Glutamatergic neuron (in vitro differentiated cells): ENCODE data around the gene MBOAT1. TPM values are rescaled to one million over a fixed set of nuclear protein-coding genes. Genes with fewer than 3 reads are reported as not detected.
"Not testable (repeated sequence)": the region's sequence is repeated elsewhere in the genome, so short reads cannot be mapped to it uniquely, and the experiment has no call there.

Experiments used
- DNase-seq: peaks from one replicate; pipeline ENCODE4 v3.0.0; 2022
- H3K27ac Mint-ChIP-seq: one replicate; pipeline ENCODE4 v1.8.0; 2020; ENCODE audit warnings: mild to moderate bottlenecking, mixed read lengths, inconsistent platforms; ENCODE audit not compliant: unreplicated experiment
- H3K27me3 Mint-ChIP-seq: one replicate; pipeline ENCODE4 v1.8.0; 2020; ENCODE audit warnings: mild to moderate bottlenecking, moderate library complexity, mixed read lengths, inconsistent platforms; ENCODE audit not compliant: unreplicated experiment
- H3K36me3 Mint-ChIP-seq: one replicate; pipeline ENCODE4 v1.8.0; 2020; ENCODE audit warnings: mild to moderate bottlenecking, mixed read lengths, inconsistent platforms; ENCODE audit not compliant: unreplicated experiment
- H3K4me1 Mint-ChIP-seq: one replicate; pipeline ENCODE4 v1.8.0; 2020; ENCODE audit warnings: mild to moderate bottlenecking, low read depth, mixed read lengths, inconsistent platforms; ENCODE audit not compliant: unreplicated experiment
- H3K4me3 Mint-ChIP-seq: one replicate; pipeline ENCODE4 v1.8.0; 2020; ENCODE audit warnings: mild to moderate bottlenecking, mixed read lengths, inconsistent platforms; ENCODE audit not compliant: unreplicated experiment
- H3K9me3 Mint-ChIP-seq: one replicate; pipeline ENCODE4 v1.8.0; 2020; ENCODE audit warnings: mild to moderate bottlenecking, moderate library complexity, mixed read lengths, inconsistent platforms; ENCODE audit not compliant: unreplicated experiment
- total RNA-seq: library from RNA; stranded (reverse); fragmentation: NEBNext Ultra II Directional; extraction: Animal tissue kit (Norgen Biotek cat#: 25700); gene quantifications from one replicate; pipeline ENCODE4 v1.2.1, GENCODE V29; 2021; ENCODE audit not compliant: unreplicated experiment
- TF ChIP-seq, protein P1 (sequence below): fragments of 200-600 bp; sonication (generic); IDR thresholded peaks from one replicate; pipeline ENCODE4 v1.5.0; 2021; ENCODE audit not compliant: partially characterized antibody, unreplicated experiment

The MBOAT1 gene
- total RNA-seq, 1 donor from 2014 or later, result not detected

GRCh38 chr6:20142866-20143265 lies 69.4 kb downstream of the MBOAT1 start:
- no peaks in the 10 kb centered on the region for H3K4me1 Mint-ChIP-seq
- TF ChIP-seq, protein P1, sequence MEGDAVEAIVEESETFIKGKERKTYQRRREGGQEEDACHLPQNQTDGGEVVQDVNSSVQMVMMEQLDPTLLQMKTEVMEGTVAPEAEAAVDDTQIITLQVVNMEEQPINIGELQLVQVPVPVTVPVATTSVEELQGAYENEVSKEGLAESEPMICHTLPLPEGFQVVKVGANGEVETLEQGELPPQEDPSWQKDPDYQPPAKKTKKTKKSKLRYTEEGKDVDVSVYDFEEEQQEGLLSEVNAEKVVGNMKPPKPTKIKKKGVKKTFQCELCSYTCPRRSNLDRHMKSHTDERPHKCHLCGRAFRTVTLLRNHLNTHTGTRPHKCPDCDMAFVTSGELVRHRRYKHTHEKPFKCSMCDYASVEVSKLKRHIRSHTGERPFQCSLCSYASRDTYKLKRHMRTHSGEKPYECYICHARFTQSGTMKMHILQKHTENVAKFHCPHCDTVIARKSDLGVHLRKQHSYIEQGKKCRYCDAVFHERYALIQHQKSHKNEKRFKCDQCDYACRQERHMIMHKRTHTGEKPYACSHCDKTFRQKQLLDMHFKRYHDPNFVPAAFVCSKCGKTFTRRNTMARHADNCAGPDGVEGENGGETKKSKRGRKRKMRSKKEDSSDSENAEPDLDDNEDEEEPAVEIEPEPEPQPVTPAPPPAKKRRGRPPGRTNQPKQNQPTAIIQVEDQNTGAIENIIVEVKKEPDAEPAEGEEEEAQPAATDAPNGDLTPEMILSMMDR, result no peak
- no peaks in the 10 kb centered on the region for H3K9me3 Mint-ChIP-seq
- DNase-seq, result no peak
- H3K27ac Mint-ChIP-seq, result no peak overlapping the region
- H3K27me3 Mint-ChIP-seq, result no peaks in the 10 kb centered on the region
- H3K4me3 Mint-ChIP-seq, result no peak overlapping the region
- H3K36me3 Mint-ChIP-seq, result no peaks in the 10 kb centered on the region

DNA sequence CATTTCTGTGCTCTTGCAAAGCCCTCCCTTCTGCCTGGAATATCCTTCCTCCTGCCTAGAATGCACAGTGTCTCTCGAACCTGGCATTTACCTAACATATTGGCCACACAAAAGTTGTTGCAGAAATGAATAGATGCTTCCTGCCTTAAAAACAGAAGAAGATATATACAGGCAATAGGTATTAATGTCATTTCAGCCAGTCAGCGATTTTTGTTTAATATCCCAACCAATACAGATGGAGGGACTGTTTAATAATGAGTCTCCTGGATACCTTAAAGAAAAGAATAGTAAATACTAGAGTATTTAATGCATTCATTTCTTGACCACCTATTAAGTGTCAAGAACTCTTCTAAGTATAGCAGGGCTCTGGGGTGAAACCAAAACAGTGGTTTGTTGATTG lies 70.3 kb downstream of the MBOAT1 start:
- DNase-seq, result no peak
- no peaks in the 10 kb centered on the region for H3K9me3 Mint-ChIP-seq
- no peak overlapping the region for H3K27ac Mint-ChIP-seq
- no peaks in the 10 kb centered on the region for H3K4me1 Mint-ChIP-seq
- H3K4me3 Mint-ChIP-seq, result no peak overlapping the region
- no peaks in the 10 kb centered on the region for H3K27me3 Mint-ChIP-seq
- TF ChIP-seq, protein P1, result no peak
- H3K36me3 Mint-ChIP-seq, result no peaks in the 10 kb centered on the region

DNA sequence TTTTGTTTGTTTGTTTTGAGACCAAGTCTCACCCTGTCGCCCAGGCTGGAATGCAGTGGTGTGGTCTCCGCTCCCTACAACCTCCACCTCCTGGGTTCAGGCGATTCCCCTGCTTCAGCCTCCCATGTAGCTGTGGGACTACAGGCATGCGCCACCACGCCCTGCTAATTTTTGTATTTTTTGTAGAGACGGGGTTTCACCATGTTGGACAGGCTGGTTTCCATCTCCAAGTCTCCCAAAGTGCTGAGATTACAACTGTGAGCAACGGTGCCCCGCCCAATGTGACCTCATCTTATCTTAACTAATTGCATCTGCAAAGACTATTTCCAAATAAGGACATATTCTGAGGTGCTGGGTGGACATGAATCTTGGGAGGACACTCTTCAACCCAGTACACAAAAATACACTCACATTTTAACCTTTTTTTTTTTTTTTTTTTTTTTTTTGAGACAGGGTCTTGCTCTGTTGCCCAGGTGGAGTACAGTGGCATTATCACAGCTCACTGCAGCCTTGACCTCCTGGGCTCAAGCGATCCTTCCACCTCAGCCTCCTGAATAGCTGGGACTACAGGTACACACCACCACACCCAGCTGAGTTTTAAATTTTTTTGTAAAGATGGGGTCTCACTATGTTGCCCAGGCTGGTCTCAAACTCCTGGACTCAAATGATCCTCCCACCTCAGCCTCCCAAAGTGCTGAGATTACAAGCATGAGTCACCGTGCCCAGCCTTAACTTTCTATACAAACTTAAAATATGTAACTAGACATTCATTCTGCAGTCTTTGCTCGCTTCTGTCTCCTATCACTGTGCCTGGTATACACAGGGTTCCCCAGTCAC lies 72.9 kb downstream of the MBOAT1 start:
- DNase-seq, H3K4me1 Mint-ChIP-seq, H3K4me3 Mint-ChIP-seq, H3K36me3 Mint-ChIP-seq, H3K27me3 Mint-ChIP-seq, H3K9me3 Mint-ChIP-seq, H3K27ac Mint-ChIP-seq: not testable (repeated sequence)

DNA sequence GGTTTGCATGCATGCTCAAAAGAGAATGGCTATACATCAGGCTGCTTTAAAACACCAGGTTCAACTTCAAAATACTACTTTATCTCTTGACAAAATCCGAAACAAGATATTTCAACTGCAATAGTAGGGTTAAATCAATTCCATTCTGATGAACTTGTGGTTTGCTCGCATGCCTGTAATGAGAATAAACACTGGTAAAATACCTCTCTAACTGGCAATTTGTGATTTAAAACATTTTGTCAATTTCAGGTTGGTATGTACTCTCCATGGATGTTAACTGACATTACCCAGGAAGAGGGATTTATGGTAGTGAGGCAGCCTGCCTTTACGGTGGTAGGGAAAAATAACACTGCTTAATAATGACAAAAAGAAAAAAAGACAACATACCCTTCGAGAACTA lies 74.4 kb downstream of the MBOAT1 start:
- Mint-ChIP-seq H3K9me3 (peaks cover 1% of the 10 kb centered on the region), H3K4me1 (no peaks in the 10 kb centered on the region), H3K36me3 (no peaks in the 10 kb centered on the region), H3K27me3 (no peaks in the 10 kb centered on the region), H3K4me3 (no peak overlapping the region), H3K27ac (no peak overlapping the region)
- TF ChIP-seq, protein P1, result no peak
- no peak for DNase-seq

- Mint-ChIP-seq H3K4me3 (no peak overlapping the region), H3K36me3 (no peaks in the 10 kb centered on the region), H3K9me3 (peaks cover 1% of the 10 kb centered on the region), H3K27ac (no peak overlapping the region), H3K4me1 (no peaks in the 10 kb centered on the region), H3K27me3 (no peaks in the 10 kb centered on the region)
- TF ChIP-seq, protein P1, result no peak
- DNase-seq, result no peak
These were observed 75.0 kb downstream of the MBOAT1 start for GRCh38 chr6:20137240-20137639.
